ENCODE measurements around the gene PNPLA1.
"Not testable (repeated sequence)": the region's sequence is repeated elsewhere in the genome, so short reads cannot be mapped to it uniquely, and the experiment has no call there.

The PNPLA1 gene

GRCh38 chr6:36337814-36338213, 68.0 kb downstream of the PNPLA1 start:
- no peak overlapping the region for H2AFZ ChIP-seq (ENCODE audit: low read depth, low read length, severe bottlenecking)
- no peaks in the 10 kb centered on the region; the same call in 1 of the 2 replicates for H3K27me3 ChIP-seq (ENCODE audit: low read length)
- no peaks in the 10 kb centered on the region for H3F3A ChIP-seq (ENCODE audit: insufficient read depth)
- no peaks in the 10 kb centered on the region for H3K36me3 ChIP-seq (ENCODE audit: low read length)
- H3K79me2 ChIP-seq (ENCODE audit: insufficient read depth, low read length), result no peaks in the 10 kb centered on the region
- no peaks in the 10 kb centered on the region for H4K20me1 ChIP-seq (ENCODE audit: low read depth, low read length)
- H3K9ac ChIP-seq (ENCODE audit: low read length), result no peak overlapping the region
- H3K9me2 ChIP-seq (replicated peaks; ENCODE audit: insufficient read depth, low read length), result no peaks in the 10 kb centered on the region
- H3K4me3 ChIP-seq (ENCODE audit: insufficient read depth, low read length, poor library complexity, severe bottlenecking), result no peak overlapping the region
- no peak overlapping the region for H3K27ac ChIP-seq (ENCODE audit: low read depth, low read length)
- H3K4me2 ChIP-seq (ENCODE audit: low read depth, low read length, poor library complexity, severe bottlenecking), result no peak overlapping the region
- no peaks in the 10 kb centered on the region for H3K9me3 ChIP-seq (ENCODE audit: insufficient read depth, low read length)
- no peak for TF ChIP-seq EZH2phosphoT487 (conservative IDR thresholded peaks at IDR 0.05; ENCODE audit: low read length)
- TF ChIP-seq CTCF (IDR thresholded peaks at IDR 0.05; ENCODE audit: insufficient read depth, low read length, poor library complexity, severe bottlenecking), result no peak

GRCh38 chr6:36338223-36338622, 68.4 kb downstream of the PNPLA1 start:
- not testable (repeated sequence) for H4K20me1 ChIP-seq (ENCODE audit: low read depth, low read length); H3K79me2 ChIP-seq (ENCODE audit: insufficient read depth, low read length); H3F3A ChIP-seq (ENCODE audit: insufficient read depth); H3K9ac ChIP-seq (ENCODE audit: low read length); H3K4me3 ChIP-seq (ENCODE audit: insufficient read depth, low read length, poor library complexity, severe bottlenecking); H3K4me2 ChIP-seq (ENCODE audit: low read depth, low read length, poor library complexity, severe bottlenecking); H3K9me3 ChIP-seq (ENCODE audit: insufficient read depth, low read length); H3K9me2 ChIP-seq (replicated peaks; ENCODE audit: insufficient read depth, low read length); H3K27ac ChIP-seq (ENCODE audit: low read depth, low read length); H3K27me3 ChIP-seq (ENCODE audit: low read length); H2AFZ ChIP-seq (ENCODE audit: low read depth, low read length, severe bottlenecking); H3K36me3 ChIP-seq (ENCODE audit: low read length)

DNA sequence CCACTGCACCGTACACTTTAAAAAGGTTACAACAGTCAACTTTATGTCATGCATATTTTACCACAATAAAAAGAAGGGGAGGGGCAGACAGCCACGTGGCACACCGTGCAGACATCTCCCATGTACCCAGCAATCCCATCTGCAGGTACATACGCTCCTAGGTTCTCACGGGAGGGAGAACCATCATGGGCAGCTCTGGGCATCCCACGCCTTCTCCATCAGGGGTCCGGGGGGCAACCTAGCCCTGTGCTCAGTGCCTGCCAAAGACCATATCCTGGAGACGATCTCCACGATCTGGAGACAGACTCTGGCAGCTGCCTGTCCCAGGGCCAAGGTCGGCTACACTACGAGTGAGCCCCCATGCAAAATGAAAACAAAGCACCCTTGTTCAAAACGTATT, 69.3 kb downstream of the PNPLA1 start:
- Histone ChIP-seq H3K4me2 (ENCODE audit: low read depth, low read length, poor library complexity, severe bottlenecking) (no peak overlapping the region), H2AFZ (ENCODE audit: low read depth, low read length, severe bottlenecking) (no peak overlapping the region), H3K27ac (ENCODE audit: low read depth, low read length) (no peak overlapping the region)

GRCh38 chr6:36340306-36340617, 70.4 kb downstream of the PNPLA1 start:
- H3K9ac ChIP-seq (ENCODE audit: low read length), result no peak overlapping the region
- H3K9me3 ChIP-seq (ENCODE audit: insufficient read depth, low read length), result no peaks in the 10 kb centered on the region
- H3K9me2 ChIP-seq (replicated peaks; ENCODE audit: insufficient read depth, low read length), result no peaks in the 10 kb centered on the region
- no peaks in the 10 kb centered on the region for H3K36me3 ChIP-seq (ENCODE audit: low read length)
- no peaks in the 10 kb centered on the region for H3F3A ChIP-seq (ENCODE audit: insufficient read depth)
- H3K4me3 ChIP-seq (ENCODE audit: insufficient read depth, low read length, poor library complexity, severe bottlenecking), result no peak overlapping the region
- no peaks in the 10 kb centered on the region for H3K79me2 ChIP-seq (ENCODE audit: insufficient read depth, low read length)
- no peak overlapping the region for H3K4me2 ChIP-seq (ENCODE audit: low read depth, low read length, poor library complexity, severe bottlenecking)
- no peaks in the 10 kb centered on the region; the same call in 1 of the 2 replicates for H3K27me3 ChIP-seq (ENCODE audit: low read length)
- no peaks in the 10 kb centered on the region for H4K20me1 ChIP-seq (ENCODE audit: low read depth, low read length)
- no peak overlapping the region for H2AFZ ChIP-seq (ENCODE audit: low read depth, low read length, severe bottlenecking)
- no peak overlapping the region for H3K27ac ChIP-seq (ENCODE audit: low read depth, low read length)
- TF ChIP-seq CTCF (IDR thresholded peaks at IDR 0.05; ENCODE audit: insufficient read depth, low read length, poor library complexity, severe bottlenecking) (no peak), EZH2phosphoT487 (conservative IDR thresholded peaks at IDR 0.05; ENCODE audit: low read length) (no peak)

More for the DNA sequence above, 69.3 kb downstream of the PNPLA1 start:
- Histone ChIP-seq H3K36me3 (ENCODE audit: low read length) (no peaks in the 10 kb centered on the region), H3K9me2 (replicated peaks; ENCODE audit: insufficient read depth, low read length) (no peaks in the 10 kb centered on the region), H3K79me2 (ENCODE audit: insufficient read depth, low read length) (no peaks in the 10 kb centered on the region), H4K20me1 (ENCODE audit: low read depth, low read length) (no peaks in the 10 kb centered on the region), H3K4me3 (ENCODE audit: insufficient read depth, low read length, poor library complexity, severe bottlenecking) (no peak overlapping the region), H3K9ac (ENCODE audit: low read length) (no peak overlapping the region), H3F3A (ENCODE audit: insufficient read depth) (no peaks in the 10 kb centered on the region), H3K9me3 (ENCODE audit: insufficient read depth, low read length) (no peaks in the 10 kb centered on the region), H3K27me3 (ENCODE audit: low read length) (no peaks in the 10 kb centered on the region; the same call in 1 of the 2 replicates)
- TF ChIP-seq EZH2phosphoT487 (conservative IDR thresholded peaks at IDR 0.05; ENCODE audit: low read length) (no peak), CTCF (IDR thresholded peaks at IDR 0.05; ENCODE audit: insufficient read depth, low read length, poor library complexity, severe bottlenecking) (no peak)
